Stimulated activated memory B cell treated with anti-CD40 and anti-IgM and Interleukin-4, amounts not matched to agents 10 μg/mL and 1 μg/mL and 100 μg/mL, for 72 hours (primary cell): ENCODE results near the gene GAB1.

ENCODE experiments used
- ATAC-seq: fragments of 150-1000 bp; cut with Tn5 transposase; 2 replicates; pipeline ENCODE4 v1.10.0; 2021
- H3K27ac Mint-ChIP-seq: one replicate; pipeline ENCODE4 v1.8.0; 2022; ENCODE audit warnings: mild to moderate bottlenecking, mixed read lengths
- H3K27me3 Mint-ChIP-seq: one replicate; pipeline ENCODE4 v1.8.0; 2022; ENCODE audit warnings: mixed read lengths
- H3K36me3 Mint-ChIP-seq: one replicate; pipeline ENCODE4 v1.8.0; 2022; ENCODE audit warnings: mixed read lengths
- H3K4me1 Mint-ChIP-seq: one replicate; pipeline ENCODE4 v1.8.0; 2022; ENCODE audit warnings: mixed read lengths
- H3K4me3 Mint-ChIP-seq: one replicate; pipeline ENCODE4 v1.8.0; 2022; ENCODE audit warnings: mild to moderate bottlenecking, moderate library complexity, mixed read lengths
- H3K9me3 Mint-ChIP-seq: one replicate; pipeline ENCODE4 v1.8.0; 2022; ENCODE audit warnings: mixed read lengths

Gene GAB1

DNA sequence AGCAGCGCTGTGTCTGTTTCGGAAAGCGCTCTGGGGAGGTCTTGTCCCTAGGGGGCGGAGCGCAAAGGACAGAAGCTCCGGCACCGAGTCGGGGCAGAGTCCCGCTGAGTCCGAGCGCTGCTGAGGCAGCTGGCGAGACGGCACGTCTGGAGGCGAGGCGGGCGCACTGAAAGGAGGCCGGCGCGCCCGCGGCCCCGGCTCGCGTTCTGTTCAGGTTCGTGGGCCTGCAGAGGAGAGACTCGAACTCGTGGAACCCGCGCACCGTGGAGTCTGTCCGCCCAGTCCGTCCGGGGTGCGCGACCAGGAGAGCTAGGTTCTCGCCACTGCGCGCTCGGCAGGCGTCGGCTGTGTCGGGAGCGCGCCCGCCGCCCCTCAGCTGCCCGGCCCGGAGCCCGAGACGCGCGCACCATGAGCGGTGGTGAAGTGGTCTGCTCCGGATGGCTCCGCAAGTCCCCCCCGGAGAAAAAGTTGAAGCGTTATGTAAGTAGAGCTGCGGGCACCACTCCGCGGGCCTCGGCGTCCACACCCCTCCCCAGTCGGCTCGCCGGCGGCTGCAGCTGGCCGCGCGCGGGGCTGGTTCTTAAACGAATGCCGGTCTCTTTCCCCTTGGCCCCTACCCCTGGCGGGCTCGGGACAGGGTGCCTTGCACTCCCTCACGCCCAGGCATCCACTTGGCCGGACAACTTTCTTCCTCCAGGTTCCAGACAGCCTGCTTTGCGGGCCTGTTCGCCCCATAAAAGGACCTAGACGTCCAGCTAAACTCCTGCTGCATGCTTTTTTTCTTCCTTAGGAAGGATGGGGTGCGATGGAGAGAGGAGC, at the start of gene GAB1:
GAB1 (plus strand) TSS at position 96 of the 819 bp plus-strand sequence; CDS start at position 409, 313 bp downstream.
- H3K36me3 Mint-ChIP-seq, result no peaks in the 10 kb centered on the region
- peak within 1 kb of the TSS; percentile 90 for H3K4me3 Mint-ChIP-seq
- H3K27ac Mint-ChIP-seq, result peak within 1 kb of the TSS; percentile 42
- no peaks in the 10 kb centered on the region for H3K9me3 Mint-ChIP-seq
- peaks cover 9% of the 10 kb centered on the region for H3K4me1 Mint-ChIP-seq
- ATAC-seq, result peak; percentile 86
- peaks cover 39% of the 10 kb centered on the region for H3K27me3 Mint-ChIP-seq

DNA sequence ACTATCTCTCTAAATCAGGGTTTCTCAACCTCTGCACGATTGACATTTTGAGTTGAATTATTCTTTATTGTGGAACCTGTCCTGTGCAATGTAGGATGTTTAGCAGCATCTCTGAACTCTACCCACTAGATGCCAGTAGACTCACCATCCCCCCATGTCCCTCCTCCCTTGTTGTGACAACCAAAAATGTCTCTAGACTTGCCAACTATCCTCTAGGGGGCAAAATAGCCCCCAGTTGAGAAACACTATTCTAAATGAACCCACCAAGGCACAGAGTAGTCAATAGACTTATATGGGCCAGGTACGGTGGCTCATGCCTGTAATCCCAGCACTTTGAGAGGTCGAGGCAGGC, 49.1 kb upstream of the GAB1 start:
- no peak for ATAC-seq
- H3K9me3 Mint-ChIP-seq, result no peaks in the 10 kb centered on the region
- H3K36me3 Mint-ChIP-seq, result no peaks in the 10 kb centered on the region

DNA sequence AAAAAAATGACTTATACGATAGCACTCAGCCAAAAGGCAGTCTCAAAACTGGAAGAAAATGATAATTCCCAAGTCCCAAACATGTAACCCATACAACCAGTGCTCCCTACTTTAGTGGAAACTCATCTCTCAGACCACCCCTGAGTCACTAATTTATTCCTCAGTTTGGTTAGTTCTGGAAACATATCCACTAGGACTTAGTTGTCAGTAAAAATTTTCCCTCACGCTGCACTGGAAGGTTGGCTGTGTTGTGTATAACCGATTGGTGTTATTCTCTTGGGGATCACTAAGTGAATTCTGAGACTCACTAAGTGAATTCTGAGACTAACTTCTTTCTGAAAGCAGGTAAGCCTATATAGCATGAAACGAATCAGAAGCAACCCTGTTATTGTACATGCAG, 48.5 kb upstream of the GAB1 start:
- Mint-ChIP-seq H3K9me3 (no peaks in the 10 kb centered on the region), H3K36me3 (no peaks in the 10 kb centered on the region), H3K27ac (no peak overlapping the region), H3K27me3 (no peaks in the 10 kb centered on the region), H3K4me3 (no peak overlapping the region), H3K4me1 (no peaks in the 10 kb centered on the region)
- ATAC-seq, result no peak

More for the DNA sequence above, 49.1 kb upstream of the GAB1 start:
- H3K4me3 Mint-ChIP-seq, result no peak overlapping the region
- H3K4me1 Mint-ChIP-seq, result no peaks in the 10 kb centered on the region
- no peaks in the 10 kb centered on the region for H3K27me3 Mint-ChIP-seq
- H3K27ac Mint-ChIP-seq, result no peak overlapping the region

DNA sequence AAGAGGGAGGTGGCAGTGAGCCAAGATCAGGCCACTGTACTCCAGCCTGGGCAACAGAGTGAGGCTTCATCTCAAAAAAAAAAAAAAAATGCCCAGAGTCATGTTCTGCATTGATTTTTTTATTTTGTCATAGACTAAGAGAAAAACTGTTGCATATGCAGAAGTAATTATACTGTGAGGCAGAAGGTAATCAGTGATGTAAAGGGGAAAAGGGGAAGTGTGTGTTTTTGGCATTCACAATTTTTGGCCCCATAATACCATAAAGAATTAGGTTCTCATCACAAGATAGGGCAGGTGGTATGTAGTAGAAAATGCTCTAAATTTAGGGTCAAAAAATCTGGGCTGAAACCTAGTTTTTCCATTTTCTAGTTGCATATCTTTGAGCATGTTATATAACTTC, 47.3 kb upstream of the GAB1 start:
- no peaks in the 10 kb centered on the region for H3K36me3 Mint-ChIP-seq
- no peak for ATAC-seq
- H3K27me3 Mint-ChIP-seq, result no peaks in the 10 kb centered on the region
- H3K4me3 Mint-ChIP-seq, result no peak overlapping the region
- no peaks in the 10 kb centered on the region for H3K4me1 Mint-ChIP-seq
- no peaks in the 10 kb centered on the region for H3K9me3 Mint-ChIP-seq
- no peak overlapping the region for H3K27ac Mint-ChIP-seq

DNA sequence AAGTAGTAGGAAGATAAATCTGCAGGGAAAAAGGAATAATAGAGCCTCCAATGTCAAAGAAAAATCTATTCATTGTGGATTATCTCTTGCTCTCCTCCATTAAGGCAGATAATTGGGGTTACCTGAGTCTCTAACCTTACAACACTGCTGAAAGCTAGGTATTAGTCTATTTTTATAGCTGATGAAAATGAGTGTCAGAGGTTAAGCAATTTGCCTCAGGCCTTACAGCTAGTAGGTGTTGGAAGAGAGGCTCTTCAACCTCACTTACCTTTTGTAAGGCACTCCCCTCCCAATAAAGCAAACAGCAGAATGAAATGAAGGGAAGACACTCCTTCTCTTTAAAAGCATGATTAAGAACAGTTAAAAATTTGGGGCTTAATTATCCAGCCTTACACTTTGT, 45.4 kb upstream of the GAB1 start:
- H3K36me3 Mint-ChIP-seq, result no peaks in the 10 kb centered on the region
- no peaks in the 10 kb centered on the region for H3K27me3 Mint-ChIP-seq
- H3K4me1 Mint-ChIP-seq, result no peaks in the 10 kb centered on the region
- no peak overlapping the region for H3K4me3 Mint-ChIP-seq
- H3K9me3 Mint-ChIP-seq, result no peaks in the 10 kb centered on the region
- ATAC-seq, result no peak
- H3K27ac Mint-ChIP-seq, result no peak overlapping the region

DNA sequence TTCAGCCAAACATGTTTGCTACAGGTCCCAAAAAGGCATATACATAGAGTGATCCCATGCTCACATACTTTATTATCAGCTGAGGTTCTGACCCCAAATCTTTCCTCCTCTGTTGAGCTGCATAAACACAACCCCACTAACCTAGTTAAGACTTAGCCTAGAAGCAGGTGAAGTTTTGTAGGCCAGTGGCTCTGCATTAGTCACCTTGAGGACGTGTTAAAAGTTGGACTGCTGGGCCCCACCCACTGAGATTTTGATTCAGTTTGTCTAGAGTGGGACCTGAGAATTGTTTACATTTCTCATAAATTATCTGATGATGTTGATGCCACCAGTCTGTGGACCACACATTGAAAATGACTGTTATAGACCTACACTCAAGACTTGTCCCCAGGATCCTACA, 43.8 kb upstream of the GAB1 start:
- Mint-ChIP-seq H3K27ac (no peak overlapping the region), H3K4me3 (no peak overlapping the region), H3K9me3 (no peaks in the 10 kb centered on the region), H3K4me1 (no peaks in the 10 kb centered on the region), H3K36me3 (no peaks in the 10 kb centered on the region), H3K27me3 (no peaks in the 10 kb centered on the region)
- no peak for ATAC-seq

DNA sequence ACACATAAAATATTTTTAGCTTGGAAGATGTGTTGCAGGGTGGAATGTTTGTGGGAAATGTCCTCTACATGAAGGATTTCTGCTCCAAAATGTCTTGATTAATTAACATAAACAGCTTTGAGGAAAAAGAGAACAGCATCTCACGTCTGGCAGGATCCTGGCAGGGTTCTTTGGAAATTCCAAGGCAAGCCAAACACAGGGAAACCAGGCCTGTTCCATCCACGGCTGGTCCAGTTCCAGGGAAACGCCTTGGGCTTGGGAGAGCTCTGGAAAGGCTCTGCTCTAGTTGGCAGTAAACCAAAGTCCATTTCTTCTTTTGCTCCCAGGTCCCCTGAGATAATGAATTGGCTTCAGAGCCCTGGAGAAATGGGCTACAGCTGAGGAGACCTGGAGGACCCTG, 42.4 kb upstream of the GAB1 start:
- Mint-ChIP-seq H3K27ac (no peak overlapping the region), H3K27me3 (no peaks in the 10 kb centered on the region), H3K4me1 (no peaks in the 10 kb centered on the region), H3K36me3 (no peaks in the 10 kb centered on the region), H3K4me3 (no peak overlapping the region), H3K9me3 (no peaks in the 10 kb centered on the region)
- ATAC-seq, result no peak

DNA sequence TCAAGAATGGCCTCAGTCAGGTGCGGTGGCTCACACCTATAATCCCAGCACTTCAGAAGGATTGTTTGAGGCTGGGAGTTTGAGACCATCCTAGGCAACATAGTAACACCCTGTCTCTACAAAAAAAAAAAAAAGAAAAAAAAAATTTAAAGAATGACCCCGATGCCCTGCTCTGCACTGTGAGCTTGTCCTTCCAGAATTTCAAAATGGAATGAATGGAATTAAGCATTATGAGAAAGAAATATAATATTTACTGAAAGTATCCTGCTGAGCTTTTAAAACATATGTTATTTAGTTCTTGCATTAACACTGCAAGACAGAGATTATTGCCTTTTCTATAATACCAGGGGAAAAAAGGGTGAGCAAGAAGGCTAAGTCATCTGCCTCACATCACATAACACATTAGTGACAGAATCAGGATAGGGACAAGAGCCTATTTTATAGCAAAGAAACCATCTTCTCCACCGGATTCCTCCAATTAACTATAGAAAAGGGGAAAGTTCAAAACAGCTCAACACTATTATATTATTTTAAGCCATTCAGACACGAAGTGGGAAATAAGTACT, 41.9 kb upstream of the GAB1 start:
- Mint-ChIP-seq H3K36me3 (no peaks in the 10 kb centered on the region), H3K4me1 (no peaks in the 10 kb centered on the region), H3K27me3 (no peaks in the 10 kb centered on the region), H3K9me3 (no peaks in the 10 kb centered on the region), H3K27ac (no peak overlapping the region), H3K4me3 (no peak overlapping the region)
- ATAC-seq, result no peak

DNA sequence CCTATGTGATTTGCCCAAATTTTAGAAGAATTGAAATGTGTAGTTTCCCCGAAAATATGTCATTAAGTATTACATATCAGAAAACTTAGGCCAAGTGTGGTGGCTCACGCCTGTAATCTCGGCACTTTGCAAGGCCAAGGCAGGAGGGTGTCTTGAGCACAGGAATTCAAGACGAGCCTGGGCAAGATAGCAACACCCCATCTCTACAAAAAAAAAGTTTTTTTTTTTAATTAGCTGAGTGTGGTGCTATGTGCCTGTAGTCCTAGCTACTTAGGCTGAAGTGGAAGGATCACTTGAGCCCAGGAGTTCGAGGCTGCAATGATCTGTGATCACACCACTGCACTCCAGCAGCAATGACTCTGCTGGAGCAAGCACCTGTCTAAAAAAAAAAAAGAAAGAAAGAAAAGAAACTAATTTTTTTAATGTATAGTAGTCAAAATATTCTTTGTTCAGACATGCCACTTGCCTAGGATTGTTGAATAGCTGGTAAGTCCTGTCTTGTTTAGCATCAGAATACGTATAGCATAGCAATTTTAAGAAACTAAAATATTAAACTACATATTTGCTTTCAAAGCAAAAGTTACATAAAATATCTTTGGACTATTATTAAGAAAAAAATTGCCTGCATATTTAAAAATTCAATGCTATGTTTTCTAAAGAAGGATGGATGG, 40.1 kb upstream of the GAB1 start:
- no peaks in the 10 kb centered on the region for H3K27me3 Mint-ChIP-seq
- no peaks in the 10 kb centered on the region for H3K9me3 Mint-ChIP-seq
- ATAC-seq, result no peak

DNA sequence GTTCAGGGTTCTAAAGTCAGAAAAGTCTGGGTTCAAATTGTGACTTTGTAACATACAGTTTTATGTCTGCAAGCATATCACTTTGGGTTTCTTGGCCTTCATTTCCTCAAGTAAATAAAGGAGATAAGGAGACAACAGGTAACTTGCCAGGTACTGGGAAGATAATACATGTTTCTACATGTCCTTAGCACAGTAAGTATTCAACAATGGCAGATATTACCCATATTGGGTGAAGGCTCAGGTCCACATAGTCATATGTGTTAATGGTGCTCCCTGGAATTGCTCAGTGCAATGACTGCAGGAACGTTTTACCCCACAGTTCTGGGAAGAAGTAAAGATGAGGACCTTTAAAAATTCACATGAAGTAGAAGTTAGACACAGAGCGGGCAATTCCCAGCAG, 35.8 kb upstream of the GAB1 start:
- Mint-ChIP-seq H3K27me3 (no peaks in the 10 kb centered on the region), H3K27ac (no peak overlapping the region)

More for the DNA sequence above, 40.1 kb upstream of the GAB1 start:
- H3K27ac Mint-ChIP-seq, result no peak overlapping the region
- no peaks in the 10 kb centered on the region for H3K4me1 Mint-ChIP-seq
- no peaks in the 10 kb centered on the region for H3K36me3 Mint-ChIP-seq
- H3K4me3 Mint-ChIP-seq, result no peak overlapping the region

DNA sequence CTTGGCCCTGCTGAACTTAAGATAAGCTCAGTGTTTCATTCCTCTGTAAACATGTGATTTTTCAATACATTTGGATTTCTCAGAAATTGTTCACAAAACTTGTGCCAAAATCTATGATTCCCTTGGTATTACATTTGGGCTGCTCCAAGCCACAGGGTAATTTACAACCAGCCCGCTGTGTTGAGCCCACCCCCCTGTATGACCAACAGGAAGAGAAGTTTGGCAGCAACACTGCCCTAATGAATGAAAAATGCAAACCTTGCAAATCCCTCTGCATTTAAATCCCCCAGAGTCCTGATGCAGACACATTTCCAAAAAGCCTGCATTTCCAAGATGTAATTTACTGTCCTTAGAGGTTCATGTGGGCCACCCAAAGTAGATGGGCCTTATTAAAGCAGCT, 34.1 kb upstream of the GAB1 start:
- Mint-ChIP-seq H3K27me3 (no peaks in the 10 kb centered on the region), H3K4me3 (no peak overlapping the region), H3K4me1 (no peaks in the 10 kb centered on the region), H3K27ac (no peak overlapping the region), H3K9me3 (no peaks in the 10 kb centered on the region), H3K36me3 (no peaks in the 10 kb centered on the region)
- ATAC-seq, result no peak

More for the DNA sequence above, 35.8 kb upstream of the GAB1 start:
- H3K36me3 Mint-ChIP-seq, result no peaks in the 10 kb centered on the region
- no peaks in the 10 kb centered on the region for H3K4me1 Mint-ChIP-seq
- H3K4me3 Mint-ChIP-seq, result no peak overlapping the region
- no peaks in the 10 kb centered on the region for H3K9me3 Mint-ChIP-seq
- no peak for ATAC-seq

DNA sequence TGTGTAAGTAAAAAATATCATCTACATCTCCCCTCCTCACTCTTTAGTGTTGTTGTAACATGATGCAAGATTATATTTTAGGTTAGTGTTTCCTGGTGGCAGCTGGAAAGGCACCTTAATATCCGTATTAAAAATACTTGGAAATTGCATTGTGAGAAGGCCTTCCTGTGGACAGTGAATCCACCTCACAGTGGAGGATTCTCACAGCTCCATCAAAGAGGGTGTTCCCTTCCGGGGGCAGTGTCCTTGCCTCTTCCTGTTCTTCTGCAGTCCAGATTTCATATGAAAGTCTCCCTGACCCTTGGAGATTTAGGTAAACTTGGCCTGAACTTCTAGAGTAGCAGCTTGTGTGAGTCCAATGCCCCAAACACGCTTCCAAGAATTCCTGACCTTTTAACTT, 29.9 kb upstream of the GAB1 start:
- Mint-ChIP-seq H3K4me1 (no peaks in the 10 kb centered on the region), H3K27me3 (no peaks in the 10 kb centered on the region), H3K36me3 (no peaks in the 10 kb centered on the region), H3K27ac (no peak overlapping the region), H3K4me3 (no peak overlapping the region), H3K9me3 (no peaks in the 10 kb centered on the region)
- ATAC-seq, result no peak

DNA sequence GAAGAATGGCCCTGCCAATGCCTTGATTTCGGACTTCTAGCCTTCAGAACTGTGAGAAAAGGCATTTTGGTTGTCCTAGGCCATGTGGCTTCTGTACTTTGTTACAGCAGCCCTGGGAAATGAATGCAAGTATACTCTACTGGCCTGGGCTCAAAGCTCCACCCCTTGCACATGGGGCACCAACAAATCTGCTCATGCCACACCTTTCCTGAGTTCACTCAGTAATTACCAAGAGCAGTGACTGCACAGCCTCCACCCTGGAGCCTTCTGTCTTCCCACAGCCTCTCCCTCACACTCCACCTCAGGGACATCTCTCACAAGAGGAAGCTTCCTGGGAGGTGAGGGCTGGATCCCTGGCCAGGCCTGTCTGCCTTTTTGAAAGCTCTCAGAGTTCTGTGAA, 29.1 kb upstream of the GAB1 start:
- no peaks in the 10 kb centered on the region for H3K4me1 Mint-ChIP-seq
- no peak overlapping the region for H3K27ac Mint-ChIP-seq
- H3K36me3 Mint-ChIP-seq, result no peaks in the 10 kb centered on the region
- ATAC-seq, result peak; percentile 40
- H3K27me3 Mint-ChIP-seq, result no peaks in the 10 kb centered on the region
- H3K4me3 Mint-ChIP-seq, result no peak overlapping the region
- no peaks in the 10 kb centered on the region for H3K9me3 Mint-ChIP-seq

DNA sequence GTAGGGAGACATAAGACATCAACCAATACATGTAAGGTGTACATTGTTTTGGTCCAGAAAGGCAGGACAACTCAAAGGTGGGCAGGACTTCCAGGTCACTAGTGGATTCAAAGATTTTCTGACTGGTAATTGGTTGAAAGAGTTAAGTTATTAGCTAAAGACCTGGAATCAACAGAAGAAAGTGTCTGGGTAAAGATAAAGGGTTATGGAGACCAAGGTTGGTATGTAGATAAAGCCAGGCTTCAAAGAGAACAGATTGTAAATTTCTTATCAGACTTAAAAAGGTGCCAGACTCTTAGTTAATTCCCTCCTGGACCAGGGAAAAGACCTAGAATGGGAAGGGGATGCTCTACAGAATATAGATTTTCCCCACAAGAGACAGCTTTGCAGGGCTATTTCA, 28.3 kb upstream of the GAB1 start:
- no peak overlapping the region for H3K4me3 Mint-ChIP-seq
- ATAC-seq, result no peak
- no peak overlapping the region for H3K27ac Mint-ChIP-seq
- no peaks in the 10 kb centered on the region for H3K36me3 Mint-ChIP-seq
- no peaks in the 10 kb centered on the region for H3K4me1 Mint-ChIP-seq
- H3K27me3 Mint-ChIP-seq, result peaks cover 2% of the 10 kb centered on the region
- H3K9me3 Mint-ChIP-seq, result no peaks in the 10 kb centered on the region

DNA sequence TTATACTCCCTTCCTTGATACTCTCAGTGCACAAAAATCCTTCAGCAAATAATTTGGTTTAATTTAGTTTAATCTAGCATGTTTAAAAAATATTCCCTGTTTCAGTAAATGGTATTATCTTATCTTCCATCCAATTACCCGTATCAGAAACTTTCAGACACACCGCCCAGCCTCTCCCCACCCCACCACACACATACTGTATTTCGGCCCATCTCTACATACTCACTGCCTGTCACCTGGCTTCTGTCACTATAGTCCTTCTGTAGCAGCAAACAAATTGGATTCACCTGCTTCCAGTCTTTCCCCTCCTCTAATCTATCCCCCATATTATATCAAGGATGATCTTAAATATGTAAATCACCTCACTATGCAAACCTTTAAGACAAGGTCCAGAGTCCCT, 24.8 kb upstream of the GAB1 start:
- Mint-ChIP-seq H3K36me3 (no peaks in the 10 kb centered on the region), H3K27me3 (peaks cover 11% of the 10 kb centered on the region), H3K4me1 (no peaks in the 10 kb centered on the region), H3K9me3 (no peaks in the 10 kb centered on the region), H3K27ac (no peak overlapping the region), H3K4me3 (no peak overlapping the region)
- no peak for ATAC-seq

DNA sequence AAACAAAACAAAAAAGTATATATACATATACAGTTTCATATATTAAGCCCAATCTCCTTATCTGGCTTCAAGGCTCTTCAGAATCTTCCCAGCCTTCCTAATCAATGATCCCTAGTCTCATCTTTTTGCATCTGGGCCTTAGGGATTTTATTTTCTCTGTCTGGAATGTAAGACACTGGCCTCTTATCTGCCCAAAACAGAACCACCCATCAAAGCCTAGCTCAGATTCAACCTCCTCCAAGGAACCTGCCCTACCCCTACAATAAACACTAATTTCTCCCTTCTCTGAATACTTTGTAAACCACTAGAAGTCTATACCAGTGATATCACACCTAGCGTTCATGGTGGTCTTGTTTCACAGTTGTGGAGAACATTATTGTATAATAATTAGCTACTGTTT, 23.2 kb upstream of the GAB1 start:
- Mint-ChIP-seq H3K4me1 (no peaks in the 10 kb centered on the region), H3K27me3 (peaks cover 11% of the 10 kb centered on the region), H3K4me3 (no peak overlapping the region), H3K36me3 (no peaks in the 10 kb centered on the region), H3K9me3 (no peaks in the 10 kb centered on the region), H3K27ac (no peak overlapping the region)
- no peak for ATAC-seq
